Neural crest cell (in vitro differentiated cells): ENCODE measurements around the gene ADGRV1. TPM values are rescaled to one million over a fixed set of nuclear protein-coding genes. Genes with fewer than 3 reads are reported as not detected.

Experiments used
- DNase-seq: peaks from one replicate; pipeline ENCODE4 v3.0.0; 2021; ENCODE audit warnings: low read depth, mixed read lengths, low spot score
- H3K27ac Mint-ChIP-seq: one replicate; pipeline ENCODE4 v1.8.0; 2021; ENCODE audit warnings: mild to moderate bottlenecking, mixed read lengths; ENCODE audit not compliant: unreplicated experiment
- H3K27me3 Mint-ChIP-seq: 2 replicates; pipeline ENCODE4 v1.8.0; 2021; ENCODE audit warnings: low read depth, mild to moderate bottlenecking, mixed read lengths
- H3K36me3 Mint-ChIP-seq: 2 replicates; pipeline ENCODE4 v1.8.0; 2021; ENCODE audit warnings: low read depth, mild to moderate bottlenecking, mixed read lengths
- H3K4me1 Mint-ChIP-seq: 2 replicates; pipeline ENCODE4 v1.8.0; 2021; ENCODE audit warnings: mixed read lengths
- H3K4me3 Mint-ChIP-seq: one replicate; pipeline ENCODE4 v1.8.0; 2021; ENCODE audit warnings: mild to moderate bottlenecking, mixed read lengths
- H3K9me3 Mint-ChIP-seq: 2 replicates; pipeline ENCODE4 v1.8.0; 2021; ENCODE audit warnings: mixed read lengths
- CTCF ChIP-seq: fragments of 200-600 bp; sonication (generic); conservative IDR thresholded peaks from 2 replicates; pipeline ENCODE4 v1.5.0; 2021; ENCODE audit warnings: antibody characterized with exemption, mild to moderate bottlenecking
- total RNA-seq: library from RNA; stranded (reverse); gene quantifications from 2 replicates; pipeline ENCODE4 v1.2.1, GENCODE V29; 2021

Gene ADGRV1
- total RNA-seq, 1 donor from 2014 or later: 43.4 TPM

- Mint-ChIP-seq H3K4me3 (no peak overlapping the region), H3K27ac (no peak overlapping the region), H3K9me3 (peaks cover 5% of the 10 kb centered on the region), H3K4me1 (no peaks in the 10 kb centered on the region), H3K36me3 (peaks cover 9% of the 10 kb centered on the region), H3K27me3 (no peaks in the 10 kb centered on the region)
- DNase-seq: no peak
- TF ChIP-seq CTCF: no peak
These were observed 344.2 kb downstream of the ADGRV1 start for GRCh38 chr5:90902651-90903386.

- Mint-ChIP-seq H3K4me3 (no peak overlapping the region), H3K4me1 (peaks cover 12% of the 10 kb centered on the region), H3K27ac (no peak overlapping the region), H3K36me3 (peaks cover 6% of the 10 kb centered on the region), H3K27me3 (no peaks in the 10 kb centered on the region), H3K9me3 (peaks cover 5% of the 10 kb centered on the region)
- DNase-seq: no peak
- no peak for TF ChIP-seq CTCF
These were observed 350.5 kb downstream of the ADGRV1 start for GRCh38 chr5:90909101-90909503.

DNA sequence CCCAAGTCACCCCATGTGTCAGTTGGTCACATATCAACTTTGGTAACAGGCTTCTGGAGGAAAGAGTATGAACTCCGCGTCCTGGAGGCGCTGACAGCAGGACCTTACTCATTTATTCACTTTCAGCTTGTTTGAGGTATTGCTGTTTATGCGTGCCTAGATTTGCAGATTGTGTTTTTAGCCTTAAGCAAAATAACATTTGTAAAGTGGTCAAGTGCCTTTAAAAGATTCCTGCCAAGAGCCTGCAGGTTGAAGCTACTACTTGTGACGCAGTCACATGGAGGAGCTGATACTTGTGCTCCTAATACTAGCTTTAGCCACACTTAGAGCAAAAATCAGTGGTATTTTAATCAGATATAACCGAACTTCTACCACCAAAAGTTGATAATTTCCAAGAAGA is 351.3 kb downstream of the ADGRV1 start:
- Mint-ChIP-seq H3K27ac (no peak overlapping the region), H3K27me3 (no peaks in the 10 kb centered on the region)
- no peak for TF ChIP-seq CTCF

GRCh38 chr5:90911169-90911568 is 352.6 kb downstream of the ADGRV1 start:
- H3K4me3 Mint-ChIP-seq: no peak overlapping the region
- H3K4me1 Mint-ChIP-seq: peaks cover 12% of the 10 kb centered on the region
- H3K36me3 Mint-ChIP-seq: peaks cover 4% of the 10 kb centered on the region
- no peak overlapping the region for H3K27ac Mint-ChIP-seq
- no peaks in the 10 kb centered on the region for H3K27me3 Mint-ChIP-seq
- H3K9me3 Mint-ChIP-seq: peaks cover 2% of the 10 kb centered on the region
- no peak for DNase-seq
- no peak for TF ChIP-seq CTCF

More for the DNA sequence above, 351.3 kb downstream of the ADGRV1 start:
- Mint-ChIP-seq H3K9me3 (peaks cover 5% of the 10 kb centered on the region), H3K36me3 (peaks cover 6% of the 10 kb centered on the region), H3K4me3 (no peak overlapping the region), H3K4me1 (peaks cover 12% of the 10 kb centered on the region)
- no peak for DNase-seq

DNA sequence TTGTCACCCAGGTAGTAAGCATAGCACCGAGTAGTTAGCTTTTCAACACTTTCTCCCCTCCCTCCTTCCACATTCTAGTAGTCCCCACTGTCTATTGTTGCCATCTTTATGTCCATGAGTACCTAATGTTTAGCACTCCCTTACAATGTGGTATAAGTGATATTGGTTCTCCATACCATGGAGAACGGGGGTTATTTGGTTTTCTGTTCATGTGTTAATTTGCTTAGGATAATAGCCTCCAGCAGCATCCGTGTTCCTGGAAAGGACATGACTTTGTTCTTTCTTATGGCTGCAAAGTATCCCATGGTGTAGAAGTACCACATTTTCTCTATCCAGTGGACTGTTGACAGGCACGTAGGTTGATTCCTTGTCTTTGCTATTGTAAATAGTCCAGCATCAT is 353.9 kb downstream of the ADGRV1 start:
- Mint-ChIP-seq H3K27me3 (no peaks in the 10 kb centered on the region), H3K9me3 (no peaks in the 10 kb centered on the region), H3K4me3 (no peak overlapping the region), H3K4me1 (peaks cover 12% of the 10 kb centered on the region), H3K27ac (no peak overlapping the region), H3K36me3 (peaks cover 2% of the 10 kb centered on the region)
- DNase-seq: no peak
- TF ChIP-seq CTCF: no peak
